Left colon (tissue), 2 donors: ENCODE measurements around the gene AKR1C3. TPM values are rescaled to one million over a fixed set of nuclear protein-coding genes. Genes with fewer than 3 reads are reported as not detected.
A peak's percentile ranks its signal among the peaks of the same experiment; 100 is the strongest.
"Not testable (repeated sequence)": the region's sequence is repeated elsewhere in the genome, so short reads cannot be mapped to it uniquely, and the experiment has no call there.

Source experiments
- ATAC-seq: fragments of 200-7000 bp; cut with Tn5 transposase; one replicate; pipeline ENCODE4 v1.9.1; 2020; ENCODE audit warnings: mild to moderate bottlenecking, moderate library complexity
- DNase-seq, 2 donors: peaks; one replicate each; pipeline ENCODE4 v3.0.0-alpha.2; 2020
- intact Hi-C, 2 donors: fragments of 100-400 bp; cut with DNase I in 1 of 2; cut with micrococcal nuclease in 1 of 2; formaldehyde crosslinking; loops; one replicate each; pipeline versions ENCODE4 v1.11.2 to v1.14.0; 2022; cut with DNase I, micrococcal nuclease
- total RNA-seq, 2 donors: library from RNA; stranded (reverse); fragmentation: NEBNext Ultra II Directional; extraction: Animal tissue kit (Norgen Biotek cat#: 25700); gene quantifications; one replicate each; pipeline ENCODE4 v1.2.1, GENCODE V29; 2021
- donor health status: DM: no; HTN: no; CAD: no.
- donor health status: DM: yes; HTN: yes; CAD: no.

Gene AKR1C3
- total RNA-seq, 2 donors from 2014 or later, result 173 to 682 TPM

DNA sequence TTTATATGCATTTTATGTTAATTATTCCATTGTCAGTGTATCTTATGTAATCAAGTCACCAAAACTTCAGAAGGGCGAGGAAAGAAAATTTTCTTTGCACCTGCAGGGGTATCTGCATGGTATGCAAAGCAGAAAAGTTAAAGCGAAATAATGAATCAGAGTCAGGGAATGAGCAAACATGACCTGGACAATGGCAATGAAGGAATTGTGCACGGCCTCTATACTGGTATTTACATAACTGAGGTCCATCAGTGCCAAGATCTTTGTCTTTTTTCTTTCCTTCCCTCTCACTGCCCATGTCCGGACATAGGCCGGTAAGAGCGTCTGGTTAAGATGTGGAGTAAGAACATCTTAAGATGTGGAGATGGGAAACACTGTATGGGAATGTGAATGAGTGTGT is 14.4 kb upstream of the AKR1C3 start:
- intact Hi-C loops, result no loop called here
- no peak for ATAC-seq
- DNase-seq, result no peak

DNA sequence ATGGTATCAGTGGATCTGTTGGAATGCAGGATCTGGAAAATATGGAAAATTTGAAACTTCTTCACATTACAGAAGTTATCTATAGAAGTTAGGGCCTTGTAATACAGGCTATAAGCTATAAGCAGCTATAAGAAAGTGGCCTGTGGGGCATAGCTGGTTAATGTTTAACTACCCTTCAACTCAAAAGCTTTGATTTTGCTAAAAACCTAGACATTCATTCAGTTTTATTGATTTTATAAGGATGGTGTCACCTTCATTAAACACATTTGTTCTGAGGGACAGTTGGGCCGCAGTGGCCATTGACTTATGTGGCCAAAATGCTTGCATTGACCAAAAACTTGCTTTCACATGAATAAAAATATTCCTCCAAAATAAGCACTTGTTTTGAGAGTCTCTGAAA is 13.1 kb upstream of the AKR1C3 start:
- intact Hi-C loops, result no loop called here
- DNase-seq (no peak), ATAC-seq (no peak)

DNA sequence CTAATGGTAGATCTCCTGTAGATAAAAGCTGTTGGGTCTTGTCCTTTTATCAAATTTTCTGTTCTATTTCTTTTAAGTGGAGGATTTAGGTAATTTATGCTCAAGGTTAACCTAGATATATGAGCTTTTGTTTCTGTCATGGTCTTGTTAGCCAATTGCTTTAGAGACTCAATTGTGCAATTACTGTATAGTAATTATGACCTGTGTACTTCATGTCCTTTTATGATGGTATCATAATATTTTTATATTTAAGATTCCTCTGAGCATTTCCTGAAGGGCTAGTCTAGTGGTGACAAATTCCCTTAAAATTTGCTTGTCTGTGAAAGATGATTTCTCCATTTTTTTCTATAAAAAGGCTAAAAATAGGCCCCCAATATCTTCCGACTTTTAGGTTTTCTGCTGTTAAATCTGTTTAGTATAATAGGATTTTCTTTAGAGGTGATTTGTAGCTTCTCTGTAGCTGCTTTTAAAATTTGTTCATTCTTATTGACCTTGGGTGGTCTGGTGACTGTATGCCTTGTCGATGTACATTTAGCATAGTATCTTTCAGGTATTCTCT is 5.4 kb upstream of the AKR1C3 start:
- DNase-seq, result no peak
- intact Hi-C loops, result no loop called here
- ATAC-seq, result peak; percentile 74

DNA sequence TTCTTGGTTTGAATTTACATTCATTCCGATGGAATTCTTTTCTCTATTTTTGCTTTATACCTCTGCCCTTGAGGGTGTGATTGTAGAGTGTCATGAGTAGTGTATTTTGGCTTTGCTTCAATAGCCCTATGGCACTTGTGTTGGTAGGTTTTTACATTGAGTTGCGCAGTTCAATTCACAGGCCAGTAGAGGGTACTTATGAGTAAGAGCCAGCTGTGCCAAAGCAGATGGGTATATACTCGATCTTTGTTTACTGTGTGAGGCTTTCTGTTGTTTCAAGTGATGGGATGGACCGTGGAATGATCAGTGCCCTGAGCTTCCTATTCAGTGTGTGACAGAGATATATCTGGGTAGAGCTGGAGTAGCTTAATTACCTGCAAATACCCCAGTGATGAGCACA is 4.3 kb upstream of the AKR1C3 start:
- intact Hi-C loops, result loop anchor here in 1 of 2 donors (5.0 kb wide), 1 partner anchor 238 kb away; no protein-coding TSS in a partner anchor
- no peak for DNase-seq
- peak; percentile 40 for ATAC-seq

DNA sequence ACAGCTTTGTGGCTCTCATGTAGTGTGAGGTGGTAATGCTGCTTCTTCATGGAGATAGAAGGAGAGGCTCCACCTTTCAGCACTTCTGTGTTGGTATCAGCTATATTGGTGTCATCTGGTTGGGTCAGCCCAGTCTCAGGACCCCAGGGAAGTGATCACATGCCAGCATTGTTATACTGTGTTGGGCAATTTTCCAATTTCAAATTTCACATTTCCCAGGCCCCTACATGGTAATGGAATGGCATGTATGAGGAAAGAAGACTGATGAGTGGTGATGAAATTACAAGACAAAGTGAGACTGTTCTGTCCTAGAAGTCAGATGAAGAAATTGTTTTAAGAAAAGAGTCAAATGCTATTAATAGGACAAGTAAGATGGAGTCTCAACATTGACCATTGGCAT is 3.7 kb upstream of the AKR1C3 start:
- ATAC-seq (no peak), DNase-seq (no peak)
- intact Hi-C loops, result loop anchor here in 1 of 2 donors (5.0 kb wide), 1 partner anchor 238 kb away; no protein-coding TSS in a partner anchor

DNA sequence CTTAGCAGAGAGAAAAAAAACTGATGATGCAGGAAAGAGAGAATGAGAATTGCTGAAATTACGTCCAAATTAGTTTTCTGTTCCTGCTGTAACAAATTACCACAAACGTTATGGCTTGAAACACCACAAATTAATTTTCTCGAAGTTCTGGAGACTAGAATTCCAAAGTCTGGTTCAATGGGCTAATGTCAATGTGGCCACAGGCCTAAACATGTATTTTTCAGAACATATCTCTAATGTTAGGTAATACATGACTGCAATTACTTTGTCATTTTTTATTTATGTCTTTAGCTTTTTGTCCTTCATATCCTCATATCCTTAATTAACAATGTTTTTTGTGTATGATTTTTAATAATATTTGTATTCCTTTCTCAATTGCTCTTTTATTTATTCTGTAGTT is 3.0 kb upstream of the AKR1C3 start:
- intact Hi-C loops, result loop anchor here in 1 of 2 donors (5.0 kb wide), 1 partner anchor 239 kb away; no protein-coding TSS in a partner anchor
- no peak for DNase-seq
- no peak for ATAC-seq

DNA sequence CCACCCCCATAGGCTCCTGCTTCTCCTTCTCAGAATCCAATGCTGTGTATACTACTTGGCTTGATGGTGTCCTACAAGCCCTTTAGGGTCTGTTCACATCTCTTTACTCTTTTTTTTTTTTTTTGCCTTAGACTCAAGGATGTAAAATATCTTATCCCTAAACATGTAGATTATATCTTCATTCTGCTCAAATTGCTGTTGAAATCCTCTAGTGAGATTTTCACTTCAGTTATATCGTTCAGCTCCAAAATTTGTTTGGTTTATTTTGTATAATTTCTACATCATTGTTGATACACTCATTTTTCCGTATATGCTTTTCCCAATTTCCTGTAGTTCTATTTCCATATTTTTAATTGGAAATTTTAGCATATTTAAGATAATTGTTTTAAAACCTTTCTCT is 1.8 kb upstream of the AKR1C3 start:
- DNase-seq, result no peak
- no peak for ATAC-seq
- intact Hi-C loops, result loop anchor here in 1 of 2 donors (5.0 kb wide), 1 partner anchor 240 kb away; no protein-coding TSS in a partner anchor

DNA sequence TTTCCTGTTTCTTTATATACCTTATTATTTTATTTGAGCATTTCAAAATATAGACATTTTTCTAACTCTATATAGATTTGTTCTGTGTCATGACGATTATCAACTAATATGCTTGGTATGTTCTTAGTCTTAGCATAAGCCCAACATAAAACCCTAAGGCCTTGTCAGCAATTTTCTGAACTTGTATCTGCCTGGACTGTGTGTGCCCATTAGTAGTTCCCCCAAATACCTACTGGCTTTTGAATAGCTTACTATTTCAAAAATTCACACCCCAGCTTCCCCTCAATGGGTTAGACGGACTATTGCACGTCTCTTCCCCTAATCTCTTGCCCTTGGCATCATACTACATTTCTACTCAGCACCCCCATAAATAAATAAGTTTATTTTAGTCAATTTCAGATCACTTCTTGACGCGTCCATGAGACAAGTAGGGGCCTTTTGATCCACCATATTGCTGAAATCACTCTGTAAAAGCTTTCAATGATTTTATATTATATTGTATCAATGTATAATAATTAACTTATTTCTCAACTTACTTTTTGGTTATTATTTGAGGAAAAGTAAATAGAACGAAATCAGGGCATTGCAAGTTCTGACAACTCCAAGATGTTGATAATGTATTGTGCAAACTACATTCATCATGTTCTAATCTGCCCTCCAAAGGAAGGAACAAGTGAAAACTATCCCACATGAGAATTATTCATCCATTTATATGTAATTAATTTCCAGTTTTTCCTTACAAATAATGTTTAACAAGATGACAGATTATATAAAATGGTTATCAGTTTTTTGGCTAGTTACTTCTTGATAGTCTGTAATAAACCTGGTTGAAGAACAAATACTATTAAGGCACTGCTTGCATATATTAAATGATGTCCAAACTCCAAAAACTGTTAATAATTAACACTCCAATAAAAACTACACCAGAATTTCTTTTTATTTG is 1.1 kb upstream of the AKR1C3 start:
- intact Hi-C loops, result loop anchor here in 1 of 2 donors (5.0 kb wide), 1 partner anchor 241 kb away; no protein-coding TSS in a partner anchor
- DNase-seq (no peak), ATAC-seq (no peak)

DNA sequence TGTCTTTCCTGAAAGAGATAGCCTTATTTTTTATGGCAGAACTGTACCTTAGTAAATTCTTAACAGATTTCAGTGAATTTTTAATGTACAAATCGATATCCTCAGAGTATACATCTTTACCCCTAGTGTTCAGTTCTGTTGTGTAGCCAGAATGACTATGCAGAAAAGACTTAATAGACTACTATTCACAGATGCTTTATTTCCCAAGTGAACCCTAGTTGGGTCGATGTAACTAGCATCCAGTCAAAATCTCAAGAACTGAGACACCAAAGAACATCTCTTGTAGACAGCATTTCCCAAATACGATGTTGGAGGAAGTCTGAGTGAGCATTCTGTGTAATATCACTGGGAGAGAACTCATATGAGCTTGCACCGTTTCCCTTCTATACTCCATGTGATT is 1.5 kb downstream of the AKR1C3 start:
- ATAC-seq, result no peak
- intact Hi-C loops, result no loop called here

DNA sequence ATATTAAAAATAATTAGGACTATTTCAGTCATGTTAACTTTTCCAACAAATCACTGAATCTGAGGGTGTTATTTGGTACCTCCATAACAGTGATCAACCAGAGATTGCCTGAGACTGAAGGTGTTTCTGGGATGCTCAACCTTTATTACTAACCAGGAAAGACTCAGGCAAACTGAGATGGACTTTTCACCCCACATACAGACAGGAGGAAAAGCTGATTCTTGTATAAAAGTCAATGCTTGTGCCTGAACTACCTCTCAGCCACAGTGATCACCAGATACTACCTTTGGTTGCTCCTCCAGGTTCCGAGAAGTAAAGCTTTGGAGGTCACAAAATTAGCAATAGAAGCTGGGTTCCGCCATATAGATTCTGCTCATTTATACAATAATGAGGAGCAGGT is 1.9 kb downstream of the AKR1C3 start:
- ATAC-seq (peak; percentile 45), DNase-seq (no peak)
- intact Hi-C loops, result no loop called here

More for the DNA sequence above, 1.5 kb downstream of the AKR1C3 start:
- no peak for DNase-seq

DNA sequence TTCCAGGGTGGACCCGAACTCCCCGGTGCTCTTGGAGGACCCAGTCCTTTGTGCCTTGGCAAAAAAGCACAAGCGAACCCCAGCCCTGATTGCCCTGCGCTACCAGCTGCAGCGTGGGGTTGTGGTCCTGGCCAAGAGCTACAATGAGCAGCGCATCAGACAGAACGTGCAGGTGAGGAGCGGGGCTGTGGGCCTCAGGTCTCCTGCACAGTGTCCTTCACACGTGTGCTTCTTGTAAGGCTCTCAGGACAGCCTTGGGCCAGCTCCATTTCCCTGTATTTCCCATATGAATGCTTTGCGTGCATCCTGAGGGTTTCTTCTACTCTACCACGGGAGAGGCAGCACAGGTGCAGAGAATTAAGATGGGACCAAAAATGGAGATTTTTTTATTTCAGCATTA is 8.3 kb downstream of the AKR1C3 start:
- ATAC-seq, intact Hi-C loops, DNase-seq: not testable (repeated sequence)

DNA sequence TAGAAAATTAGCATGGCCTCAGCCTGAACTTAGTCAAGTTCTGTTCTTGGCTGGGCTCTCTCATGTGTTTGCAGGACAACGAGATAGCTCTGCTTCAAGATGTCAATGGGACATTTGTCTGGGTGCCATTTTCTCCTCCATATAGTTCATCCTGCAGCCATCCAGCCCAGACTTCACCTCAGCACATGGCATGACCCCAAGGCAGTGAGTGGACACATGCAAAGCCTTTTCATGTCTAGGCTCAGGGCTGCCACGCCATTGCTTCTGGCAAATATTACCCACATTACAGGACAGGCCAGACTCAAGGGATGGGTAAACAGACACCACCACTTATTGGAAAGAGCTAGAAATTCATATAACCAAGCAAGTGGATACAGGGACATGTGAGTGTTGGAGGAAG is 9.3 kb downstream of the AKR1C3 start:
- ATAC-seq (no peak), DNase-seq (no peak)
- intact Hi-C loops, result no loop called here

DNA sequence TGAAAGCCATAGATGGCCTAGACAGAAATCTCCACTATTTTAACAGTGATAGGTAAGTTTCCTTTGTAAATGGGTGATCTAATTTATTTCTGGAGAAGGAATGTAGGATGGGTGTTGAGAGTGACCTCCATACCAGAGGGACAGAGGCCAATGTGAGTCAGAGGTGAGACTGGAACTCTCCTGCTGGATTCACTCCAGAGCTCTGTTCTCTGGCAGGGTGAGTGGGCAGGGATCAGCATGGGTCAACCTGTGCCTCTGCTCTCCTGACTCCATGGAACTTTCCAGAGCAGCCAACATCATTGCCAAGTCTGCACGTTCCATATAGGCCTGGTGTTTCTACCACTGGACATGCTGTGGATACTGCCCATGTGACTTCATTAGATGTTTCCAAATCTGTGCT is 11.4 kb downstream of the AKR1C3 start:
- intact Hi-C loops, result no loop called here
- no peak for DNase-seq
- no peak for ATAC-seq

DNA sequence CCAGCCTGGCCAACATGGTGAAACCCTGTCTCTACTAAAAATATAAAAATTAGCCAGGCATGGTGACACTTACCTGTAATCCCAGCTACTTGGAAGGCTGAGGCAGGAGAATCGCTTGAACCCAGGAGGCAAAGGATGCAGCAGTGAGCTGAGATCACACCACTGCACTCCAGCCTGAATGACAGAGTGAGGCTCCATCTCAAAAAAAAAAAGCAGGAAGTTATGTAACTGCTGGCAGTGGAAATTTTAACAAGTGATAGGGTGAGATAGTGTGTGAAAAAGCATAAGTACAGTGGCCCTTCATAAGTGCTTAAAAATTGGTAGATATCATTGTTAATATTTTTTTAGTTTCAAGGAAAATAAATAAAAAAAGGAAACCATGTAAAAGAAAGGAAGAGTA is 12.3 kb downstream of the AKR1C3 start:
- no peak for DNase-seq
- ATAC-seq, result no peak
- intact Hi-C loops, result no loop called here

DNA sequence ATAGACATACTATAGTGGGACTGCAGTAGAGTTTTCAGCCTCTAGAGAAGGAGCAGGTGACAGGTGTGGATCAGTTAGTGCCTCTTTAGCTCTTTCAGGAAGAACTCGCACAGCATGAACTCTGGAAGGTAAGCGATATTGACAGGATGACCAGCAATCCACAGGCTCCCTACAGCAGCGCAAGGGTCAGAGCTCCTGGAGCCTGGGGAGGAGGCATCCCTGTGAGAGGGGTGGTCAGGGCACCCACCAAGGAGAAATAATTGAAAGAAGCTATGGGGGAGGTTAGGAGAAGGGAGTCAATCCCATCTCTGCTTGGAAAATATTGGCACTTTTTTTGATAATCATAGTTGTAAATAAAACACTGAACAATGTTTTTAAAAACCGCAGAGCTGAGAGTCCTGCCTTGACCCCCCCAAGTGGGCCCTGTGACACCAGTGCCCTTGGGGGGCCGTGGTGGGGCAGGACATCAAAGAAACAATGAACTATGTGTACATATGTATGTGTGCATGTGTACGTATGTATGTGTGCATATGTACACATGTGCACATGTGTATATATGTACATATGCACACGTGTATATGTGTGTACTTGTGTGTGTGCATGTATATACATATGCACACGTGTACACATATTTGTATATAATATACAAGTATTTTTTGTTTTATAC is 13.8 kb downstream of the AKR1C3 start:
- DNase-seq (no peak), ATAC-seq (no peak)
- intact Hi-C loops, result no loop called here

DNA sequence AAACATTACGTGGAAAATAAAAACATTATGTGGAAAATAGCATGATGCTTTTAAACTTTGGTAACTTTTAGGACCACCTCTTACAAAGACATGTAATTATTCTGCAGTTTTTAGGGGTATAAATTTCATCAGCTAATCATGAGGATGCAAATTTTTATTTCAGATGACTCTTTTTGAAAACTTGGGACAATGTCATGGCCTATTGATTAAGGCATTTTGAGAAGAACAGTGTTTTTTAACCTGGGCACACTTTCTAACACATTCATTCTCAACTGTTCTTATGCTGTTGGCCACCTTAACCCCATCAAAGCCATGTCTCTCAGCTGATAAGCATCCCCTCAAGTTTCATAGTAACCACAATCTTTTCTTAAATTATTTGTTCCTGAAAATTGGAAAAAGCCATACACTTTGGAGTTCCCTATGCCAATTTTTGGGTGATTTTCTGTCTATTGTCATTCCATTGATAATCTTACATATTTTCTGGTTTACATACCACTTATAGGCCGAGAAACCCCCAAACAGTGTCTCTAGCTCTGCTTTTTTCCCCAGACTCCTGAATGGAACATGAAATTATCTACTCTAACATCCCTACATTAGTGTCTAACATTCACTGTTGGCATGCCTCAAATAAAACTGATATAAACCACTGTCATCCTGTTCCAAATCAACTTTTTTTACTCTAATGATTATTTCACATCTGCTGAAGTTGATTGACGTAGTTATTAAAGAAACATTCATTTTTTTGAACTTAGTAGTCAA is 14.6 kb downstream of the AKR1C3 start:
- no peak for ATAC-seq
- DNase-seq, result no peak
- intact Hi-C loops, result no loop called here

DNA sequence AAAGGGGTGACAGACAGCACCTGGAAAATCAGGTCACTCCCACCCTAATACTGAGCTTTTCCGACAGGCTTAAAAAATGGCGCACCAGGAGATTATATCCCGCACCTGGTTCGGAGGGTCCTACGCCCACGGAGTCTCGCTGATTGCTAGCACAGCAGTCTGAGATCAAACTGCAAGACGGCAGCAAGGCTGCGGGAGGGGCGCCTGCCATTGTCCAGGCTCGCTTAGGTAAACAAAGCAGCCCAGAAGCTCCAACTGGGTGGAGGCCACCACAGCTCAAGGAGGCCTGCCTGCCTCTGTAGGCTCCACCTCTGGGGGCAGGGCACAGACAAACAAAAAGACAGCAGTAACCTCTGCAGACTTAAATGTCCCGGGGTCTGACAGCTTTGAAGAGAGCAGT is 15.6 kb downstream of the AKR1C3 start:
- intact Hi-C loops, ATAC-seq, DNase-seq: not testable (repeated sequence)

DNA sequence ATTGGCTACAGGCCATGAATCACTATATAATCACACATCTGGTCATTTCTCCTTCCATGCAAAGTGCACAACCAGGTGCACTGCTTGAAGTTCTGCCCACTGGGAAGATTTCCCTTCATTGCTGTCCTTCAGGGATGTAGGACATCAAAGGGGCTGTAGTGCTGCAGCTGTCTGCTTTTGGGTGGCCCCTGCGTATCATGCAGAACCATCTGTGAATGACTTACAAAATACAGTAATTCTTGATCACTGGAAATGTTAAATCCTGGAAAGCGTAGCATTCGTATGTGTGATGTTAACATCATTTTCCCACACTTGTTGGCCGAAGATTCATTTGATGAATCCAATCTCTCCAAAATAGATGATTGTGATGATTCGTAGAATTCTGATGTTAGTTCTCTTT is 22.4 kb downstream of the AKR1C3 start:
- no peak for DNase-seq
- ATAC-seq, result no peak
- intact Hi-C loops, result no loop called here

DNA sequence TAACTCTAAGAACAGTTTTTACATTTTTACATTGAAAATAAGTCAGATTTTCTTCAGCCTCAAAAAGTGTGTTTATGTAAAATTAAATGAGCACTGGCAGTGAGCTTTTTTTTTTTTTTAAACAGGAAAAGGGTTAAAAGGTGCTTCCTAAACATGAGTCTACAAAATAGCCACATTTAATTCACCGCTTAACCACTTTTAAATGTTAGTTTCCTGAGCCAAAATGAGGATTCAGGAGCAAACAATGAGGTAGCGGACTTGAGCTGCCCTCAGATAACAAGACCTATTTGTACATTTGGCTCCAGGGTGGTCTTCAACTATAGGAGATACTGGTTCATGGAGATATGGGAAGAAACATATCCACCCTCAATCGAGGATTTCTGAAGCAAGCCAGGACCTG is 22.8 kb downstream of the AKR1C3 start:
- intact Hi-C loops, result no loop called here
- no peak for DNase-seq
- no peak for ATAC-seq
